ENCODE results near the gene CCDC192. TPM values are rescaled to one million over a fixed set of nuclear protein-coding genes. Genes with fewer than 3 reads are reported as not detected.

CCDC192 gene
- total RNA-seq, 1 donor from 2014 or later: not detected

GRCh38 chr5:127916885-127917573, 213.8 kb downstream of the CCDC192 start:
- Histone ChIP-seq H3K27me3 (ENCODE audit: control insufficient read depth, insufficient read depth, low read length) (no peaks in the 10 kb centered on the region), H3K4me3 (ENCODE audit: low read depth, low read length) (no peak overlapping the region), H3K36me3 (ENCODE audit: control insufficient read depth, insufficient read depth, low read length) (no peaks in the 10 kb centered on the region)
- DNase-seq (ENCODE audit: low read depth): no peak
- TF ChIP-seq, protein P1, sequence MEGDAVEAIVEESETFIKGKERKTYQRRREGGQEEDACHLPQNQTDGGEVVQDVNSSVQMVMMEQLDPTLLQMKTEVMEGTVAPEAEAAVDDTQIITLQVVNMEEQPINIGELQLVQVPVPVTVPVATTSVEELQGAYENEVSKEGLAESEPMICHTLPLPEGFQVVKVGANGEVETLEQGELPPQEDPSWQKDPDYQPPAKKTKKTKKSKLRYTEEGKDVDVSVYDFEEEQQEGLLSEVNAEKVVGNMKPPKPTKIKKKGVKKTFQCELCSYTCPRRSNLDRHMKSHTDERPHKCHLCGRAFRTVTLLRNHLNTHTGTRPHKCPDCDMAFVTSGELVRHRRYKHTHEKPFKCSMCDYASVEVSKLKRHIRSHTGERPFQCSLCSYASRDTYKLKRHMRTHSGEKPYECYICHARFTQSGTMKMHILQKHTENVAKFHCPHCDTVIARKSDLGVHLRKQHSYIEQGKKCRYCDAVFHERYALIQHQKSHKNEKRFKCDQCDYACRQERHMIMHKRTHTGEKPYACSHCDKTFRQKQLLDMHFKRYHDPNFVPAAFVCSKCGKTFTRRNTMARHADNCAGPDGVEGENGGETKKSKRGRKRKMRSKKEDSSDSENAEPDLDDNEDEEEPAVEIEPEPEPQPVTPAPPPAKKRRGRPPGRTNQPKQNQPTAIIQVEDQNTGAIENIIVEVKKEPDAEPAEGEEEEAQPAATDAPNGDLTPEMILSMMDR (IDR thresholded peaks at IDR 0.05; ENCODE audit: insufficient read depth, low read length, poor library complexity, severe bottlenecking): no peak

GRCh38 chr5:127919006-127919796, 216.0 kb downstream of the CCDC192 start:
- DNase-seq (ENCODE audit: low read depth): no peak
- H3K27me3 ChIP-seq (ENCODE audit: control insufficient read depth, insufficient read depth, low read length): no peaks in the 10 kb centered on the region
- H3K4me3 ChIP-seq (ENCODE audit: low read depth, low read length): no peak overlapping the region
- H3K36me3 ChIP-seq (ENCODE audit: control insufficient read depth, insufficient read depth, low read length): no peaks in the 10 kb centered on the region
- TF ChIP-seq, protein P1 (IDR thresholded peaks at IDR 0.05; ENCODE audit: insufficient read depth, low read length, poor library complexity, severe bottlenecking): no peak

DNA sequence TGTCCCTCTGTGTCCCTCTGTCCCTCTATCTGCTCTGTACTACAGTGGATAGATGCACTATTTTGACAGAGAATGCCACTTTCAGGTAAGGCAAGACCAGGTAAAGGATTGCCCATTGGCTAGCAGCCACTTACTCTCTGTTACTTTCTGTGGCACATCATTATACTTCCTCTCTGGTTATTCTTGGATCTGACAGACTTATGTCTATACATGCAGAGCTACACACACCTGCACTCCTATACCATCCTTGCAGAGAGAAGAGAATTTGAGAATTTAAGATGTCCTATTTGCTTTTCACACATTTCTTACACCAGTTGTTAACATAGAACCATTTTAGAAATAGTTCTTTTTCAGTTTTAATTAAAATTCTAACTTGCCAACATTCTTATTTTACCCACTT, 216.6 kb downstream of the CCDC192 start:
- H3K27me3 ChIP-seq (ENCODE audit: control insufficient read depth, insufficient read depth, low read length): no peaks in the 10 kb centered on the region
- H3K36me3 ChIP-seq (ENCODE audit: control insufficient read depth, insufficient read depth, low read length): no peaks in the 10 kb centered on the region
- TF ChIP-seq, protein P1 (IDR thresholded peaks at IDR 0.05; ENCODE audit: insufficient read depth, low read length, poor library complexity, severe bottlenecking): no peak
- no peak overlapping the region for H3K4me3 ChIP-seq (ENCODE audit: low read depth, low read length)
- DNase-seq (ENCODE audit: low read depth): no peak

DNA sequence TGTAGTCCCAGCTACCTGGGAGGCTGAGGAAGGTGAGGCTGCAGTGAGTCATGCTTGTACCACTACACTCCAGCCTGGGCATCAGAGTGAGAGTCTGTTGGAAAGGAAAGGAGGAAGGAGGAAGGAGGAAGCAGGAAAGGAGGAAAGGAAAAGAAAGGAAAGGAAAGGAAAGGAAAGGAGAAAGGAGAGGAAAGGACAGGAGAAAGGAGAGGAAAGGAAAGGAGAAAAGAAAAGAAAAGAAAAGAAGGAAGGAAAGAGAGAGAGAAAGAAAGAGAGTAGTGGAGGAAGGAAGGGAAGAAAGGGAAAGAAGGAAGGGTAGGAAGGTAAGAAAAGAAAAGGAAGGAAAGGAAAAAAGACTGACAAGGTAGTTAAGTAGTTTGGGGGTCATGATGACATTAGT, 217.7 kb downstream of the CCDC192 start:
- TF ChIP-seq, protein P1 (IDR thresholded peaks at IDR 0.05; ENCODE audit: insufficient read depth, low read length, poor library complexity, severe bottlenecking): no peak
- Histone ChIP-seq H3K27me3 (ENCODE audit: control insufficient read depth, insufficient read depth, low read length) (no peaks in the 10 kb centered on the region), H3K4me3 (ENCODE audit: low read depth, low read length) (no peak overlapping the region), H3K36me3 (ENCODE audit: control insufficient read depth, insufficient read depth, low read length) (no peaks in the 10 kb centered on the region)
- no peak for DNase-seq (ENCODE audit: low read depth)

DNA sequence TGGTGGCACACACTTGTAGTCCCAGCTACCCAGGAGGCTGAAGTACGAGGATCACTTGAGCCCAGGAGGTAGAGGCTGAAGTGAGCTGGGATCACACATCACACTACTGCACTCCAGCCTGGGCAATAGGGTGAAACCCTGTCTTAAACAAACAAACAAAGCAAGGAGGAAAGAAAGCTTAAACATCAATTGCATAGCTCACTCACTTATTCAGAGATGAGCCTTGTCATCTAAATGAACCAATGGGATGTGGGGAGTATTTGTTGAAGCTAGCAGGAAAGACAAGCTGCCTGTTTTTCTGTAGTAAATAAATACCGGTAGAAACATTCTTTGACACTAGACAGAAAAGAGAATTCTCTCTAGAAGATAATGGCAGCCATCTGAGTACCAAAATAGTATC, 219.4 kb downstream of the CCDC192 start:
- TF ChIP-seq, protein P1 (IDR thresholded peaks at IDR 0.05; ENCODE audit: insufficient read depth, low read length, poor library complexity, severe bottlenecking): no peak
- Histone ChIP-seq H3K4me3 (ENCODE audit: low read depth, low read length) (no peak overlapping the region), H3K36me3 (ENCODE audit: control insufficient read depth, insufficient read depth, low read length) (no peaks in the 10 kb centered on the region), H3K27me3 (ENCODE audit: control insufficient read depth, insufficient read depth, low read length) (no peaks in the 10 kb centered on the region)
- DNase-seq (ENCODE audit: low read depth): no peak

Data from kidney epithelial cell (primary cell).